GM12873 (cell line): ENCODE data around the gene PRSS57.

ENCODE experiments used
- CTCF ChIP-seq: IDR thresholded peaks from 2 replicates; pipeline ENCODE4 v1.5.1; 2012; ENCODE audit warnings: low read depth, mild to moderate bottlenecking, moderate library complexity, low read length, control low read depth; ENCODE audit not compliant: insufficient read depth; ENCODE audit errors: missing control alignments

PRSS57 gene

GRCh38 chr19:726993-727956 is 32.0 kb upstream of the PRSS57 start:
- no peak for TF ChIP-seq CTCF

DNA sequence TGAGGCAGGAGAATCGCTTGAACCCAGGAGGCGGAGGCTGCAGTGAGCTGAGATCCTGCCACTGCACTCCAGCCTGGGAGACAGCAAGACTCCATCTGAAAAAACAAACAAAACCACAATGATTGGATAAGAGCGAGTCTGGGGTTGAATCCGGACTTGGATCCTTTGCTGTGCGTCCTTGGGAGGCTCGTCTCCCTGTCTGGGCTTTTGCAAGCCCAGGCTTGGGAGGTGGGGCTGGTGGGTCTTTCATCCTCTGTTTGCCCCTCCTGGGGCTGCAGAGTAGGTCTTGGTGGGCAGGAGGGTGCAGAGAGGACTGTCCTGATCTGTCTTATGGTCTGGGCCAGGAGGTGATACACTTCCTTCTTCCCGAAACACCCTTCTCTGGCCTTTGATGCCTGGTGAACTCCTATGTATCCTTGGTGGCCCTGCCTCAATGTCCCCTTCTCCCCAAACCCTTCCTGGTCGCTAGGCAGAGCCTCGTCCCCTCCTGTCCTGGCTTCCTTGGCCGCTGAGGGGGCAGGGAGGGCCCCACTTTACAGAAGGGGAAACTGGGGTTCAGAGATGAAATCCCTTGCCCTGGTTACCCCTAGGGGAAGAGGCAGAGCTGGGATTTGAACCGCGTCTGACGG is 30.3 kb upstream of the PRSS57 start:
- no peak for TF ChIP-seq CTCF

DNA sequence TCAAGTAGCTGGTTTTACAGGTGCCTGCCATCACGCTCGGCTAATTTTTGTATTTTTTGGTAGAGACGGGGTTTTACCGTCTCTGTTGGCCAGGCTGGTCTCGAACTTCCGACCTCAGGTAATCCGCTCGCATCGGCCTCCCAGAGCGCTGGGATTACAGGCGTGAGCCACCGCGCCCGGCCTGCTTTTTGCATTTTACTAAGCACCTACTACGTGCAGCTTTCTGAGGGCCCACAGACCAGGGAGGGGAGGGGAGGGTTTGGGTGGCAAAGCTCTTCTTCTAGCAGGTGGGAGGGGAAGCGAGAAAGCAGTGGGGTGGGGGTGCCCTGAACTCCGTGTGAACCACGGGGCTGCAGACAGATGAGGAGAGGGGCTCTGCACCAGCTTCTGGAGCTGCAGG is 28.5 kb upstream of the PRSS57 start:
- TF ChIP-seq CTCF = no peak

GRCh38 chr19:723247-723646 is 28.0 kb upstream of the PRSS57 start:
- no peak for TF ChIP-seq CTCF

- no peak for TF ChIP-seq CTCF
Observed at GRCh38 chr19:722553-723101, 27.4 kb upstream of the PRSS57 start.

DNA sequence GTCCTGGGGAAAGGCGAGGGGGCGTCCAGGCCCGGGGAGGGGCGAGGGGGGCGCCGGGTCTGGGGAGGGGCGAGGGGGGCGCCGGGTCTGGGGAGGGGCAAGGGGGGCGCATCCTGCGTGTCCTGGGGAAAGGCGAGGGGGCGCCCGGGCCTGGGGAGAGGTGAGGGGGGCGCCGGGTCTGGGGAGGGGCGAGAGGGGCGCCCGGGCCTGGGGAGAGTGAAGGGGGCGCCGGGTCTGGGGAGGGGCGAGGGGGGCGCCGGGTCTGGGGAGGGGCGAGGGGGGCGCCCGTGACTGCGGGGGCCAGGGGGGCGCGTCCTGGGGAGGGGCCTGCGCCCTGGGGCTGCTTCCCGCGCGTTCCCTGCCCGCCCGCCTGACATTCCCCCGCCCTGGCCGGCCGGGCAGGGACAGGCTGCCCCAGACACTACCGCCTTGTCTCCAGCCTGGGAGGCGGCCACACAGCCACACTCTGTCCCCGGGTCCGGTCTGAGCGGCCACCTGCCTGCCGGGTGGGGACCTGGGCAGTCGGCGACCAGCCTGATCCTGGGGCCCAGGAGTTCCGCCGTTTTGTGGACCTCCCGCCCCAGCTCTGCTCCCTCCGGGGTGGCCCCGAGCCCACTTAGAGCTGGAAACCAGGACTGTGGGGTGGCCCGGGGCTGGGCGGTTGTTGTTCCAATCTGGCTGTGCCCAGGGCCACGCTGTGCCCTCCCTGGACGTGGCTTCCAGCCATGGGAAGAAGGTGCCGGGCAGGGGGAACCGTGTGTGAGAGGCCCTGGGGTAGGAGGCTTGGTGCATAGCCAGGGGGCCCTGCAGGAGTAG is 25.3 kb upstream of the PRSS57 start:
- TF ChIP-seq CTCF = no peak
